HepG2 (cell line): ENCODE results near the gene WNT1. TPM values are rescaled to one million over a fixed set of nuclear protein-coding genes. Genes with fewer than 3 reads are reported as not detected.

Source experiments
- PLSCR1 ChIP-seq: sonication (generic); formaldehyde crosslinking; IDR thresholded peaks from 2 replicates; pipeline ENCODE4 v1.5.0; 2020; ENCODE audit warnings: missing genetic modification reagents, mild to moderate bottlenecking, borderline replicate concordance
- SOX13 ChIP-seq, 3 experiments: fragments of 450-650 bp in 1 of 3; sonication (generic) in 1 of 3; formaldehyde crosslinking in 1 of 3; IDR thresholded peaks in 2 of 3; conservative IDR thresholded peaks in 1 of 3; 2 replicates each; pipeline versions ENCODE4 v1.5.0 to v1.6.1; 2016 to 2020; ENCODE audit warnings: antibody characterized with exemption in 1 of 3, mild to moderate bottlenecking in 1 of 3, missing compliant biosample characterization in 1 of 3, missing genetic modification reagents in 1 of 3, moderate library complexity in 1 of 3
- SRY ChIP-seq: sonication (generic); formaldehyde crosslinking; IDR thresholded peaks from 2 replicates; pipeline ENCODE4 v1.8.0; 2022; ENCODE audit warnings: mild to moderate bottlenecking, missing genetic modification reagents
- THAP9 ChIP-seq: sonication (generic); formaldehyde crosslinking; IDR thresholded peaks from 2 replicates; pipeline ENCODE4; 2020; ENCODE audit warnings: missing genetic modification reagents, mild to moderate bottlenecking, borderline replicate concordance
- ZFP82 ChIP-seq: sonication (generic); formaldehyde crosslinking; IDR thresholded peaks from 2 replicates; pipeline ENCODE4 v1.5.1; 2020; ENCODE audit warnings: mild to moderate bottlenecking, missing genetic modification reagents, borderline replicate concordance
- ZFYVE20 ChIP-seq: sonication (generic); formaldehyde crosslinking; IDR thresholded peaks from 2 replicates; pipeline ENCODE4 v1.8.0; 2023; ENCODE audit warnings: low read depth, mild to moderate bottlenecking, moderate library complexity, missing genetic modification reagents, borderline replicate concordance
- ZNF17 ChIP-seq: sonication (generic); formaldehyde crosslinking; IDR thresholded peaks from 2 replicates; pipeline ENCODE4 v1.5.0; 2020; ENCODE audit warnings: mild to moderate bottlenecking, missing genetic modification reagents
- ZNF20 ChIP-seq: sonication (generic); formaldehyde crosslinking; IDR thresholded peaks from 2 replicates; pipeline ENCODE4 v1.4.0; 2020; ENCODE audit warnings: mild to moderate bottlenecking, moderate library complexity, missing genetic modification reagents
- ZNF552 ChIP-seq: sonication (generic); formaldehyde crosslinking; IDR thresholded peaks from 2 replicates; pipeline ENCODE4 v1.9.0; 2022; ENCODE audit warnings: missing genetic modification reagents, mild to moderate bottlenecking, borderline replicate concordance
- ZNF770 ChIP-seq: sonication (generic); formaldehyde crosslinking; IDR thresholded peaks from 2 replicates; pipeline ENCODE4 v1.5.0; 2020; ENCODE audit warnings: mild to moderate bottlenecking, missing genetic modification reagents
- ZNF772 ChIP-seq: sonication (generic); formaldehyde crosslinking; IDR thresholded peaks from 2 replicates; pipeline ENCODE4 v1.5.0; 2020; ENCODE audit warnings: mild to moderate bottlenecking, missing genetic modification reagents
- ZNF816 ChIP-seq: sonication (generic); formaldehyde crosslinking; IDR thresholded peaks from 2 replicates; pipeline ENCODE4 v1.8.0; 2022; ENCODE audit warnings: missing genetic modification reagents, mild to moderate bottlenecking, borderline replicate concordance
- ZSCAN21 ChIP-seq: sonication (generic); formaldehyde crosslinking; IDR thresholded peaks from 2 replicates; pipeline ENCODE4 v1.8.0; 2022; ENCODE audit warnings: mild to moderate bottlenecking, missing genetic modification reagents, moderate library complexity, borderline replicate concordance
- polyA plus RNA-seq, 8 experiments: library from polyadenylated mRNA; depleted of rRNA in 3 of 8; stranded (reverse) in 7 of 8; unstranded in 1 of 8; fragments of >200 nt; fragmentation: Illumina TruSeq in 4 of 8; extraction: Trizol in 4 of 8; gene quantifications; 2 replicates each; pipeline versions ENCODE4 v1.2.1 to v1.2.3, GENCODE V29; 2011 to 2016; ENCODE audit warnings: low read depth in 4 of 8, missing spikeins in 1 of 8, mixed read lengths in 1 of 8; ENCODE audit not compliant: insufficient read depth in 1 of 8
- total RNA-seq, 5 experiments: library from RNA; depleted of rRNA; stranded (reverse); fragments of >200 nt; fragmentation: Illumina TruSeq; extraction: Trizol; gene quantifications; 2 replicates each; pipeline ENCODE4 v1.2.3, GENCODE V29; 2016; ENCODE audit warnings: low read depth in 1 of 5
- TF ChIP-seq, protein P1 (sequence below): sonication (generic); formaldehyde crosslinking; IDR thresholded peaks from 2 replicates; pipeline ENCODE4 v1.4.0; 2020; ENCODE audit warnings: missing genetic modification reagents
- TF ChIP-seq, protein P2 (sequence below): sonication (generic); formaldehyde crosslinking; conservative IDR thresholded peaks from 2 replicates; pipeline ENCODE4 v1.4.0; 2020; ENCODE audit warnings: missing genetic modification reagents

The WNT1 gene
- total and polyA plus RNA-seq, 2 of the 13 experiments (the other 11 are each of a cell fraction or from before 2014, with no cell fraction given), result not detected

DNA sequence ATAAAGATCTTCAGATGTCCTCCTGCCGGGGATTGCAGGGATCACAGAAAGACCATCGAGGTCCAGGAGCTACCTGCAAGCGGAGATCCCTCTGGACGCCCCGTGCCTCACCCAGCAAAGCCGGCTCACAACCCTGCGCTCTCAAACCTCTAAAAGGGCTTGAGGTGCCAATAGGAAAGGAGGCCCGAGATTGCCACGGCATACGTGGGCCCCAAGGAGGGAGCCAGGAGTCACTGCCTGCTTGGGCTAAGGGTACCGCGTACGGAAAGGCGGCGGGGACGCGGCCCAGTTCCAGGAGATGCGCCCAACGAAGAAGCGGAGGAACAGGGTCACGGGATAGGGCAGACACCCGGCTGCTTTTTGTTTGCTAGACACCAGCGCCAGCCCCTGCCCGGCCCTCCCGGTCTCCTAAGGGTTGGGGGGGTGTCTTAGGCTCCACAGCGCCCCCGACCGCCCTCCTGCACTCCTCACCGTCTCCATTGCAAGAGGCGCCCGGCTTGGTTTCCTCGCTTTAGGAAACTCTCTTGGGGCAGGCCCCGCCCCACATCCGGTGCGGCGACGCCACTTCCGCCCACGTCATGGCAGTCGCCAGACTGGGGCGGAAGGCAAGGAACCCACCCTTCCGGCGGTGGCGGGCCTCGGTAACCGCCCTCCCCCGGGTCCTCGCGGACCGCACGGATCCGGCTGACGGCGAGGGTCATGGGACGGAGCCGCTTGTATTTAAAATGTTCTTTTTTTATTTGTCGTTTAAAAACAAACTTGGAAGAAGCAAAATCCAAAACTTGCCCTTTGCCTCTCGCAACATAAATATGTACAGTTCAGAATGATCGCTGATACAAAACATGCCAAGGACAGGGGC is 40.4 kb downstream of the WNT1 start, which contains the start of gene PRKAG1 (continued):
- TF ChIP-seq SOX13 (IDR thresholded peaks at IDR 0.05), result no peak
- TF ChIP-seq SOX13 (CRISPR knock-in tag; conservative IDR thresholded peaks at IDR 0.05 in 1 of 2, IDR thresholded peaks at IDR 0.05 in 1 of 2), result 0 out of 4 replicates have a peak, but pooled peaks of 1 of the 2 experiments have one; percentile 12
- TF ChIP-seq SRY, result peak; percentile 62; the same call in 1 of the 2 replicates
- TF ChIP-seq THAP9 (CRISPR knock-in tag), result peak; percentile 91; the same call in 1 of the 2 replicates
- TF ChIP-seq ZNF552, result no peak
- no peak for TF ChIP-seq ZNF20 (CRISPR knock-in tag)
- TF ChIP-seq, protein P1, sequence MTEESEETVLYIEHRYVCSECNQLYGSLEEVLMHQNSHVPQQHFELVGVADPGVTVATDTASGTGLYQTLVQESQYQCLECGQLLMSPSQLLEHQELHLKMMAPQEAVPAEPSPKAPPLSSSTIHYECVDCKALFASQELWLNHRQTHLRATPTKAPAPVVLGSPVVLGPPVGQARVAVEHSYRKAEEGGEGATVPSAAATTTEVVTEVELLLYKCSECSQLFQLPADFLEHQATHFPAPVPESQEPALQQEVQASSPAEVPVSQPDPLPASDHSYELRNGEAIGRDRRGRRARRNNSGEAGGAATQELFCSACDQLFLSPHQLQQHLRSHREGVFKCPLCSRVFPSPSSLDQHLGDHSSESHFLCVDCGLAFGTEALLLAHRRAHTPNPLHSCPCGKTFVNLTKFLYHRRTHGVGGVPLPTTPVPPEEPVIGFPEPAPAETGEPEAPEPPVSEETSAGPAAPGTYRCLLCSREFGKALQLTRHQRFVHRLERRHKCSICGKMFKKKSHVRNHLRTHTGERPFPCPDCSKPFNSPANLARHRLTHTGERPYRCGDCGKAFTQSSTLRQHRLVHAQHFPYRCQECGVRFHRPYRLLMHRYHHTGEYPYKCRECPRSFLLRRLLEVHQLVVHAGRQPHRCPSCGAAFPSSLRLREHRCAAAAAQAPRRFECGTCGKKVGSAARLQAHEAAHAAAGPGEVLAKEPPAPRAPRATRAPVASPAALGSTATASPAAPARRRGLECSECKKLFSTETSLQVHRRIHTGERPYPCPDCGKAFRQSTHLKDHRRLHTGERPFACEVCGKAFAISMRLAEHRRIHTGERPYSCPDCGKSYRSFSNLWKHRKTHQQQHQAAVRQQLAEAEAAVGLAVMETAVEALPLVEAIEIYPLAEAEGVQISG, result peak; percentile 89
- TF ChIP-seq ZNF770, result no peak
- TF ChIP-seq ZFP82 (CRISPR knock-in tag), result no peak
- TF ChIP-seq ZFYVE20 (CRISPR knock-in tag), result no peak
- TF ChIP-seq ZNF17 (CRISPR knock-in tag), result no peak
- TF ChIP-seq, protein P2, sequence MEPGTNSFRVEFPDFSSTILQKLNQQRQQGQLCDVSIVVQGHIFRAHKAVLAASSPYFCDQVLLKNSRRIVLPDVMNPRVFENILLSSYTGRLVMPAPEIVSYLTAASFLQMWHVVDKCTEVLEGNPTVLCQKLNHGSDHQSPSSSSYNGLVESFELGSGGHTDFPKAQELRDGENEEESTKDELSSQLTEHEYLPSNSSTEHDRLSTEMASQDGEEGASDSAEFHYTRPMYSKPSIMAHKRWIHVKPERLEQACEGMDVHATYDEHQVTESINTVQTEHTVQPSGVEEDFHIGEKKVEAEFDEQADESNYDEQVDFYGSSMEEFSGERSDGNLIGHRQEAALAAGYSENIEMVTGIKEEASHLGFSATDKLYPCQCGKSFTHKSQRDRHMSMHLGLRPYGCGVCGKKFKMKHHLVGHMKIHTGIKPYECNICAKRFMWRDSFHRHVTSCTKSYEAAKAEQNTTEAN (CRISPR knock-in tag), result no peak
- no peak for TF ChIP-seq ZSCAN21 (CRISPR knock-in tag)
- peak; percentile 53 for TF ChIP-seq ZNF772 (CRISPR knock-in tag)
- TF ChIP-seq ZNF816 (CRISPR knock-in tag), result no peak
- no peak for TF ChIP-seq PLSCR1
